CD4-positive, alpha-beta T cell (primary cell): Measurements from ENCODE around the gene ZEB1. TPM values are rescaled to one million over a fixed set of nuclear protein-coding genes. Genes with fewer than 3 reads are reported as not detected.

Source experiments
- ATAC-seq: fragments of 200-7000 bp; cut with Tn5 transposase; one replicate; pipeline ENCODE4 v1.10.0; 2022; ENCODE audit warnings: mild to moderate bottlenecking; ENCODE audit not compliant: poor library complexity
- CTCF ChIA-PET: fragments of 350-600 bp; sonication (Branson Sonifier 250); formaldehyde crosslinking; loops from one replicate; lab custom pipeline; 2021; ENCODE audit warnings: antibody characterized with exemption, inconsistent platforms; lab: Charles Lee
- POLR2A ChIA-PET: fragments of 350-600 bp; sonication (Branson Sonifier 250); formaldehyde crosslinking; loops from one replicate; lab custom pipeline; 2021; ENCODE audit warnings: antibody characterized with exemption, inconsistent platforms; lab: Charles Lee
- DNase-seq, 14 experiments: peaks; one replicate each; pipeline ENCODE4 v3.0.0-alpha.2; 2013 to 2020; ENCODE audit warnings: mixed read lengths in 2 of 14
- H3K27ac ChIP-seq, 2 donors: one replicate each; pipeline versions ENCODE4 v1.5.1 to v1.7.0; 2013; ENCODE audit warnings: low read length in 2 of 2, low read depth in 1 of 2, mild to moderate bottlenecking in 1 of 2
- H3K27me3 ChIP-seq, 2 experiments: 1 replicate in 1 of 2; 2 replicates in 1 of 2; pipeline versions ENCODE4 v1.6.1 to v1.7.0; 2013; ENCODE audit warnings: low read length in 2 of 2, control low read depth in 1 of 2, mild to moderate bottlenecking in 1 of 2, moderate library complexity in 1 of 2; ENCODE audit not compliant: insufficient read depth in 2 of 2, control insufficient read depth in 1 of 2
- H3K36me3 ChIP-seq: one replicate; pipeline ENCODE4 v1.6.1; 2013; ENCODE audit warnings: low read length, control low read depth; ENCODE audit not compliant: insufficient read depth
- H3K4me1 ChIP-seq: one replicate; pipeline ENCODE4 v1.6.1; 2013; ENCODE audit warnings: low read length, control low read depth; ENCODE audit not compliant: insufficient read depth
- H3K4me3 ChIP-seq: one replicate; pipeline ENCODE4 v1.5.1; 2013; ENCODE audit warnings: mild to moderate bottlenecking, low read length, moderate library complexity
- H3K9me3 ChIP-seq, 2 experiments: 1 replicate in 1 of 2; 2 replicates in 1 of 2; pipeline versions ENCODE4 v1.6.1 to v1.7.0; 2013; ENCODE audit warnings: low read length in 2 of 2, mild to moderate bottlenecking in 2 of 2, control low read depth in 1 of 2, moderate library complexity in 1 of 2; ENCODE audit not compliant: control insufficient read depth in 1 of 2, insufficient read depth in 1 of 2
- H3K27ac Mint-ChIP-seq: one replicate; pipeline ENCODE4 v1.8.0; 2020; ENCODE audit warnings: mixed read lengths
- H3K27me3 Mint-ChIP-seq: one replicate; pipeline ENCODE4 v1.8.0; 2021; ENCODE audit warnings: mixed read lengths
- H3K36me3 Mint-ChIP-seq: one replicate; pipeline ENCODE4 v1.8.0; 2021; ENCODE audit warnings: low read depth, mixed read lengths
- H3K4me1 Mint-ChIP-seq: one replicate; pipeline ENCODE4 v1.8.0; 2021; ENCODE audit warnings: low read depth, mixed read lengths
- H3K4me3 Mint-ChIP-seq: one replicate; pipeline ENCODE4 v1.8.0; 2020; ENCODE audit warnings: mild to moderate bottlenecking, mixed read lengths
- H3K9me3 Mint-ChIP-seq: one replicate; pipeline ENCODE4 v1.8.0; 2020; ENCODE audit warnings: mixed read lengths
- intact Hi-C, 2 experiments: fragments of 100-400 bp; cut with DNase I in 1 of 2; cut with micrococcal nuclease in 1 of 2; formaldehyde crosslinking; loops; one replicate each; pipeline versions ENCODE4 v1.15.1 to v1.9.0; 2023 to 2025; cut with DNase I, micrococcal nuclease
- polyA plus RNA-seq, 2 donors: library from polyadenylated mRNA; unstranded; fragments of 120-200 nt; gene quantifications; one replicate each; pipeline ENCODE4 v1.2.1, GENCODE V29; 2013
- total RNA-seq, 174 experiments: library from RNA in 2 of 174; stranded (reverse) in 2 of 174; gene quantifications; one replicate each; pipeline ENCODE4 v1.2.3 and lab custom pipeline; 2021 to 2026
- TF ChIP-seq, protein P1 (sequence below): fragments of 200-600 bp; IDR thresholded peaks from one replicate; pipeline ENCODE4 v1.8.0; 2022; ENCODE audit warnings: antibody characterized with exemption, mild to moderate bottlenecking

ZEB1 gene
- 100 to 1,000 TPM; 132 to 134 TPM for total RNA-seq
- polyA plus RNA-seq (2013, experiment 1 of 2), result 22.3 TPM
- polyA plus RNA-seq (2013, experiment 2 of 2), result 30.0 TPM
- 55.8 to 353 (median 119) reads per million in 172 experiments for total RNA-seq (lab: John Stamatoyannopoulos, UW)

DNA sequence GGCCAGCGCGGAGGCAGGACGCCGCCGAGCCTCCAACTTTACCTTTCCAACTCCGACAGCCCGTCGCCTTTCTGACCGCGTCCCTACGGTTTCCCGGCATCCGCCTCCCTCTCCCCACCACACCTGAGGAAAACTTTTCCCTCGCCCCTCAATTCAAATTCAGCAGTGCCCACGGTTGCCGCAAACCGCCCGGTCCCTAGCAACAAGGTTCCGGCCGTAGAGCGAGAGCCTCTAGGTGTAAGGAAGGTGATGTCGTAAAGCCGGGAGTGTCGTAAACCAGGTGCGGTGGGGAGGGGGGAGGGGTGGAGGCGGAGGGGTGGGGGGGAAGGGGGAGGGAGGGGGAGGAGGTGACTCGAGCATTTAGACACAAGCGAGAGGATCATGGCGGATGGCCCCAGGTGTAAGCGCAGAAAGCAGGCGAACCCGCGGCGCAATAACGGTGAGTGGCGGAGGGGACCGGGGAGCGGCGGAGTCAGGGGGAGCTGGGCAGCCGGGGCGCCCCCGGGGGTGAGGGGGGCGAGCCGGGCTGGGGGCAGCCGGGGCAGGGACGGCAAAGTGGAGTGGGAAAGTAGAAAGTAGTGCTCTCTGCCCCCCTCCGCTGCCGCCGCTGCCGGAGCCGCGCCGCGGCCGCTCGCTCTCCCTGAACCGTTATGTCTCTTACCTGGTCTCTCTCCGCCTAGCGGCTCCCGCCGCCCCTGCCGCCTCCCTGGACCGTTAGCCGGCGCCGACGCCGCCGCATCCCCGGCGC lies at the start of gene ZEB1:
TSS of gene ZEB1 (plus strand) at position 363 of the 748 bp plus-strand sequence. CDS start at position 382, 19 bp downstream.
- Mint-ChIP-seq H3K27ac (peak within 1 kb of the TSS; percentile 94), H3K4me1 (peaks cover 45% of the 10 kb centered on the region), H3K36me3 (peaks cover 29% of the 10 kb centered on the region), H3K27me3 (no peaks in the 10 kb centered on the region), H3K9me3 (no peaks in the 10 kb centered on the region), H3K4me3 (peak within 1 kb of the TSS; percentile 98)
- Histone ChIP-seq H3K4me1 (peaks cover 10% of the 10 kb centered on the region), H3K27me3 (no peaks in the 10 kb centered on the region), H3K36me3 (no peaks in the 10 kb centered on the region), H3K27ac (peak within 1 kb of the TSS; percentile 80 to 98), H3K9me3 (no peaks in the 10 kb centered on the region), H3K4me3 (peak within 1 kb of the TSS; percentile 81)
- ATAC-seq (peak; percentile 40), DNase-seq (peak; percentile 78 to 97 (median 88))
- intact Hi-C loops, result loop anchor here in 1 of 2 experiments (2.0 to 10.0 kb wide), 4 partner anchors 187 to 614 kb away; partner anchors contain the start of gene ZNF438
- ChIA-PET POLR2A (interaction anchor here (0.7 to 4.7 kb wide), 4 partner anchors 11 to 534 kb away, joined by 3 to 27 read pairs (median 4); partner anchors contain the start of gene ZNF438), CTCF (no interaction called here)
- TF ChIP-seq, protein P1, sequence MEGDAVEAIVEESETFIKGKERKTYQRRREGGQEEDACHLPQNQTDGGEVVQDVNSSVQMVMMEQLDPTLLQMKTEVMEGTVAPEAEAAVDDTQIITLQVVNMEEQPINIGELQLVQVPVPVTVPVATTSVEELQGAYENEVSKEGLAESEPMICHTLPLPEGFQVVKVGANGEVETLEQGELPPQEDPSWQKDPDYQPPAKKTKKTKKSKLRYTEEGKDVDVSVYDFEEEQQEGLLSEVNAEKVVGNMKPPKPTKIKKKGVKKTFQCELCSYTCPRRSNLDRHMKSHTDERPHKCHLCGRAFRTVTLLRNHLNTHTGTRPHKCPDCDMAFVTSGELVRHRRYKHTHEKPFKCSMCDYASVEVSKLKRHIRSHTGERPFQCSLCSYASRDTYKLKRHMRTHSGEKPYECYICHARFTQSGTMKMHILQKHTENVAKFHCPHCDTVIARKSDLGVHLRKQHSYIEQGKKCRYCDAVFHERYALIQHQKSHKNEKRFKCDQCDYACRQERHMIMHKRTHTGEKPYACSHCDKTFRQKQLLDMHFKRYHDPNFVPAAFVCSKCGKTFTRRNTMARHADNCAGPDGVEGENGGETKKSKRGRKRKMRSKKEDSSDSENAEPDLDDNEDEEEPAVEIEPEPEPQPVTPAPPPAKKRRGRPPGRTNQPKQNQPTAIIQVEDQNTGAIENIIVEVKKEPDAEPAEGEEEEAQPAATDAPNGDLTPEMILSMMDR, result peak; percentile 33

GRCh38 chr10:31270954-31271353 lies 48.1 kb upstream of the ZEB1 start:
- no peak overlapping the region for H3K27ac Mint-ChIP-seq
- TF ChIP-seq, protein P1, result no peak
- CTCF ChIA-PET, result no interaction called here
- no peaks in the 10 kb centered on the region for H3K36me3 ChIP-seq
- DNase-seq (no peak), ATAC-seq (no peak)
- no peak overlapping the region for H3K4me3 ChIP-seq
- no peak overlapping the region for H3K27ac ChIP-seq
- no peaks in the 10 kb centered on the region for H3K9me3 ChIP-seq
- intact Hi-C loops, result no loop called here
- peaks cover 4% of the 10 kb centered on the region for H3K9me3 Mint-ChIP-seq
- H3K4me3 Mint-ChIP-seq, result no peak overlapping the region
- H3K27me3 Mint-ChIP-seq, result no peaks in the 10 kb centered on the region
- no peaks in the 10 kb centered on the region for H3K36me3 Mint-ChIP-seq
- no peaks in the 10 kb centered on the region for H3K4me1 Mint-ChIP-seq
- POLR2A ChIA-PET, result no interaction called here
- H3K4me1 ChIP-seq, result no peaks in the 10 kb centered on the region
- no peaks in the 10 kb centered on the region for H3K27me3 ChIP-seq

- ChIA-PET POLR2A (no interaction called here), CTCF (no interaction called here)
- no peak overlapping the region for H3K27ac Mint-ChIP-seq
- intact Hi-C loops, result no loop called here
- no peaks in the 10 kb centered on the region for H3K27me3 Mint-ChIP-seq
- no peaks in the 10 kb centered on the region for H3K36me3 ChIP-seq
- no peaks in the 10 kb centered on the region for H3K4me1 Mint-ChIP-seq
- no peak overlapping the region for H3K27ac ChIP-seq
- TF ChIP-seq, protein P1, result no peak
- H3K27me3 ChIP-seq, result no peaks in the 10 kb centered on the region
- no peaks in the 10 kb centered on the region for H3K36me3 Mint-ChIP-seq
- peaks cover 4% of the 10 kb centered on the region for H3K9me3 Mint-ChIP-seq
- no peak for DNase-seq
- no peaks in the 10 kb centered on the region for H3K4me1 ChIP-seq
- no peak overlapping the region for H3K4me3 ChIP-seq
- no peaks in the 10 kb centered on the region for H3K9me3 ChIP-seq
- ATAC-seq, result no peak
- H3K4me3 Mint-ChIP-seq, result no peak overlapping the region
These were observed 46.2 kb upstream of the ZEB1 start for GRCh38 chr10:31272841-31273240.
